ENCODE measurements around the gene HIPK2.
A peak's percentile ranks its signal among the peaks of the same experiment; 100 is the strongest.

Gene HIPK2

DNA sequence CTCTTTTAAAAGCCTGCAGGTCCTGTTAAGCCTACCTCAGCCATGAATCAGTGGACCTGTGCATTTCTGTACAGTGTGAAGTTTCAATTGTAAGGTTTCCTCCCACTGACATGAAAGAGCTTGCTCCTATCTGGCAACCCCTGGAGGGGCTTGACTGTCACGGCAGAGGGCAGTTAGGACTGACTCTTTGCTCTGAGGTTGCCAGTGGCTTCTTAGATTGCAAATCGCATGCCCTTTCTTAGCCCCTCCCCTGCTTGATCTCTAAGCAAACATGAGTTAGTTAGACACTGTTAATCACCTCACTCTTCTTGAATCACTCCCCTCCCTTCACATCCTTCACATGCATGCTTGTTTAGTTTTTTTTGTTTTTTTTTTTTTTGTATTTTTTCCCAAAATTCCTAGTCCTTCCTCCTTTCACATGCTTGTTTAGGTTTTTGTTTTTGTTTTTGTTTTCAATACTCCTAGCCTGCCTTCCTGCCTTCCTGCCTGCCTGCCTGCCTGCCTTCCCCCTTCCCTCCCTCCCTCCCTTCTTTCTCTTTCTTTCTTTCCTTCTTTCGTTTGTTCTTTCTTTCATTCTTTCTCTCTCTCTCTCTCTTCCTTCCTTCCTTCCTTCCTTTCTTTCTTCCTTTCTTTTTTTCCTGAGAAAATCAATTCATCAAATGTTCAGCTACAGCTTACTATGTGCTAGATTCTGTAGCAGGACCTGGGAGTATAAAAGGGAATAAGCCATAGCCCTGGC, 6.0 kb upstream of the HIPK2 start:
- Histone ChIP-seq H2AFZ (ENCODE audit: low read length) (no peak overlapping the region), H3K36me3 (ENCODE audit: insufficient read depth, low read length) (no peaks in the 10 kb centered on the region), H3K27me3 (ENCODE audit: insufficient read depth, low read length) (peaks cover 4% of the 10 kb centered on the region; the same call in 1 of the 2 replicates), H3K27ac (ENCODE audit: low read depth, low read length, poor library complexity, severe bottlenecking) (no peak overlapping the region), H3K9me3 (ENCODE audit: low read length) (no peaks in the 10 kb centered on the region), H3K4me3 (ENCODE audit: low read depth, low read length, poor library complexity, severe bottlenecking) (no peak overlapping the region), H3K4me2 (ENCODE audit: low read length) (no peak overlapping the region), H4K20me1 (ENCODE audit: insufficient read depth, low read length) (no peaks in the 10 kb centered on the region), H3K79me2 (ENCODE audit: insufficient read depth, low read length) (no peaks in the 10 kb centered on the region), H3F3A (ENCODE audit: insufficient read depth, low read length) (no peaks in the 10 kb centered on the region), H3K9ac (ENCODE audit: low read length) (no peak overlapping the region), H3K4me1 (ENCODE audit: insufficient read depth, low read length, severe bottlenecking) (no peaks in the 10 kb centered on the region), H3K9me2 (ENCODE audit: low read depth, low read length) (no peaks in the 10 kb centered on the region)
- TF ChIP-seq, protein P1, sequence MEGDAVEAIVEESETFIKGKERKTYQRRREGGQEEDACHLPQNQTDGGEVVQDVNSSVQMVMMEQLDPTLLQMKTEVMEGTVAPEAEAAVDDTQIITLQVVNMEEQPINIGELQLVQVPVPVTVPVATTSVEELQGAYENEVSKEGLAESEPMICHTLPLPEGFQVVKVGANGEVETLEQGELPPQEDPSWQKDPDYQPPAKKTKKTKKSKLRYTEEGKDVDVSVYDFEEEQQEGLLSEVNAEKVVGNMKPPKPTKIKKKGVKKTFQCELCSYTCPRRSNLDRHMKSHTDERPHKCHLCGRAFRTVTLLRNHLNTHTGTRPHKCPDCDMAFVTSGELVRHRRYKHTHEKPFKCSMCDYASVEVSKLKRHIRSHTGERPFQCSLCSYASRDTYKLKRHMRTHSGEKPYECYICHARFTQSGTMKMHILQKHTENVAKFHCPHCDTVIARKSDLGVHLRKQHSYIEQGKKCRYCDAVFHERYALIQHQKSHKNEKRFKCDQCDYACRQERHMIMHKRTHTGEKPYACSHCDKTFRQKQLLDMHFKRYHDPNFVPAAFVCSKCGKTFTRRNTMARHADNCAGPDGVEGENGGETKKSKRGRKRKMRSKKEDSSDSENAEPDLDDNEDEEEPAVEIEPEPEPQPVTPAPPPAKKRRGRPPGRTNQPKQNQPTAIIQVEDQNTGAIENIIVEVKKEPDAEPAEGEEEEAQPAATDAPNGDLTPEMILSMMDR (IDR thresholded peaks at IDR 0.05; ENCODE audit: low read length): no peak
- no peak for TF ChIP-seq EZH2 (IDR thresholded peaks at IDR 0.05; ENCODE audit: borderline replicate concordance, low read length)

DNA sequence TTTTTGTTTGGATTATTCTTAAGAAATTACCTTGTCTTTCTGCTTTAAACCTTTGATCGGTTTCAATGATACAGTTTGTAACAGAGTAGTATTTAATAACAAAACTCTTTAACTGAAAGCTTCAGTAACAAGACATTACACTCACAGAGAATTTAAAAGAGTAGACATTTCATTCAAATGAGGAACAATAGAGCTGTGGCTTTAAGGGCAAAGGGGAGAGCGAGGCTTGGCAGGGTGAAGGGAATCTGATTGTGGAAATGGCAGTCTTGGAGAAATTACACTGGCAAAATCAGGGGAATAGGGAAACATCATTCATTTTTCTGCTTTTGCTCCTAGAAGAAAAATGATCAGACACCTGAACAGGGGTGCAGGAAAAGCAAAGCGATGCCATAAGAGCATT, 5.1 kb upstream of the HIPK2 start:
- peaks cover 5% of the 10 kb centered on the region for H3K4me1 ChIP-seq (ENCODE audit: insufficient read depth, low read length, severe bottlenecking)
- peaks cover 4% of the 10 kb centered on the region; the same call in 1 of the 2 replicates for H3K27me3 ChIP-seq (ENCODE audit: insufficient read depth, low read length)
- H3K4me3 ChIP-seq (ENCODE audit: low read depth, low read length, poor library complexity, severe bottlenecking): no peak overlapping the region
- TF ChIP-seq, protein P1 (IDR thresholded peaks at IDR 0.05; ENCODE audit: low read length): no peak
- TF ChIP-seq EZH2 (IDR thresholded peaks at IDR 0.05; ENCODE audit: borderline replicate concordance, low read length): no peak
- no peaks in the 10 kb centered on the region for H3K79me2 ChIP-seq (ENCODE audit: insufficient read depth, low read length)
- no peaks in the 10 kb centered on the region for H3K36me3 ChIP-seq (ENCODE audit: insufficient read depth, low read length)
- H3K9ac ChIP-seq (ENCODE audit: low read length): no peak overlapping the region
- H3F3A ChIP-seq (ENCODE audit: insufficient read depth, low read length): no peaks in the 10 kb centered on the region
- no peak overlapping the region for H2AFZ ChIP-seq (ENCODE audit: low read length)
- H3K27ac ChIP-seq (ENCODE audit: low read depth, low read length, poor library complexity, severe bottlenecking): no peak overlapping the region
- no peaks in the 10 kb centered on the region for H3K9me2 ChIP-seq (ENCODE audit: low read depth, low read length)
- no peaks in the 10 kb centered on the region for H3K9me3 ChIP-seq (ENCODE audit: low read length)
- no peak overlapping the region for H3K4me2 ChIP-seq (ENCODE audit: low read length)
- H4K20me1 ChIP-seq (ENCODE audit: insufficient read depth, low read length): no peaks in the 10 kb centered on the region

DNA sequence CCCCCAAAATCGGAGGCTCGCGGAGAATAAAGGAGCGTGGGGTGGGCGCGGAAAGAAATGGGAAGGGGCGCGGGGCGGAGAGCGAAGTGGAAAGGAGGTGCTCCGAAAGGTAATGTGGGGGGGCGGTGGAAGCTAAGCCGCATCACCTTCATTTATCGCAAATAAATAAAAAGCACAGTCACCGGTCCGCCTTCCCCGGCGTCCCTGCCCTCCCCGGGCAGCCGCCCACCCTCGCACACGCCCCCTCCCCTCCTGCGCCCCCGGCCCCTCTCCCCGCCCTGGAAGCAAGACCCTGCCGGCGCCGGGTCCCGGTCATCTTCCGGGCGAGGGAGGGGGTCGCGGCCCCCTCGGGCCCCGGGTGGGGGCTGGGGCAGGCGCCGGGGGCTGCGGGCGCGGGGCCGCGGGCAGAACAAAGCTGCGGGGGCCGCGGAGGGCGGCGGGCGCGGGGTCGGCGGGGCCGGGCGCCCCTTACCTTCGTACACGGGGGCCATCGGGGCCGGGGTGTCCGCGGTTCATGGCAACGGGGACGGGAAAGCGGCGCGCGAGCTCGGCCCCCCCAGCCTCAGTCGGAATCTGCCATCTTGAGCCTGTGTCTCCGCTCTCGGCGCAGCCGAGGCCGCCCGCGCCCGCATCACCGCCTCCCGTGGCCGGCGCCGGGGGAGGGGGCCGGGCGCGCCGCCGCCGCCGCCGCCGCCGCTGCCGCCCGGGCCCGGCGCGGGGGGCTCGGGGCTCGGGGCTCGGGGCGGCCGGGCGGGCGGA, 486 bp downstream of the HIPK2 start:
- Histone ChIP-seq H2AFZ (ENCODE audit: low read length) (no peak overlapping the region), H3K27ac (ENCODE audit: low read depth, low read length, poor library complexity, severe bottlenecking) (no peak overlapping the region), H3K36me3 (ENCODE audit: insufficient read depth, low read length) (no peaks in the 10 kb centered on the region), H3K4me3 (ENCODE audit: low read depth, low read length, poor library complexity, severe bottlenecking) (peak overlapping the region; percentile 51), H3K9me3 (ENCODE audit: low read length) (no peaks in the 10 kb centered on the region), H3K4me2 (ENCODE audit: low read length) (peak overlapping the region; percentile 55), H3K27me3 (ENCODE audit: insufficient read depth, low read length) (peaks cover 10% of the 10 kb centered on the region; the same call in 1 of the 2 replicates), H3K4me1 (ENCODE audit: insufficient read depth, low read length, severe bottlenecking) (peaks cover 15% of the 10 kb centered on the region), H4K20me1 (ENCODE audit: insufficient read depth, low read length) (no peaks in the 10 kb centered on the region), H3K9me2 (ENCODE audit: low read depth, low read length) (no peaks in the 10 kb centered on the region), H3F3A (ENCODE audit: insufficient read depth, low read length) (no peaks in the 10 kb centered on the region), H3K79me2 (ENCODE audit: insufficient read depth, low read length) (no peaks in the 10 kb centered on the region), H3K9ac (ENCODE audit: low read length) (no peak overlapping the region; the same call in 1 of the 2 replicates)
- TF ChIP-seq, protein P1 (IDR thresholded peaks at IDR 0.05; ENCODE audit: low read length): no peak
- TF ChIP-seq EZH2 (IDR thresholded peaks at IDR 0.05; ENCODE audit: borderline replicate concordance, low read length): no peak

Measured in OCI-LY1 (cell line).